ENCODE data around the gene CEP63.
"Not testable (repeated sequence)": the region's sequence is repeated elsewhere in the genome, so short reads cannot be mapped to it uniquely, and the experiment has no call there.

Gene CEP63

DNA sequence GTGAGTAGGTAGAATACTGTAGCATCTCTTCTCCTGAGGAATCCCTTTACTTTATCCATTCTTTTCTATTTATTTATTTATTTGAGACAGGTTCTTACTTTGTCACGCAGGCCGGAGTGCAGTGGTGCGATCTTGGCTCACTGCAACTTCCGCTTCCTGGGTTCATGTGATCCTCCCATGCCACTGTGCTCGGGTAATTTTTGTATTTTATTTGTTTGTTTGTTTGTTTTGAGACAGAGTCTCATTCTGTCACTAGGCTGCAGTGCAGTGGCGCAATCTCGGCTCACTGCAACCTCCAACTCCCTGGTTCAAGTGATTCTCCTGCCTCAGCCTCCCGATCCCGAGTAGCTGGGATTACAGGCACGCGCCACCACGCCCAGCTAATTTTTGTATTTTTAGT lies 58.9 kb downstream of the CEP63 start:
- H3K4me3 ChIP-seq (ENCODE audit: low read length in 2 of 2); H3K9me3 ChIP-seq (replicated peaks in 1 of 2; ENCODE audit: control insufficient read depth in 2 of 2, insufficient read depth in 1 of 2, low read depth in 1 of 2, low read length in 2 of 2); H3K79me1 ChIP-seq (ENCODE audit: low read depth, low read length); H3K27me3 ChIP-seq (ENCODE audit: control insufficient read depth in 3 of 3, insufficient read depth in 3 of 3, low read depth in 1 of 3, low read length in 3 of 3); H3K27ac ChIP-seq (replicated peaks; ENCODE audit: low read length); H2AFZ ChIP-seq (ENCODE audit: low read length); H3K4me2 ChIP-seq (ENCODE audit: insufficient read depth, low read length, poor library complexity, severe bottlenecking); H2BK15ac ChIP-seq (ENCODE audit: low read length); H3K23ac ChIP-seq (ENCODE audit: low read depth, low read length, poor library complexity); H2BK120ac ChIP-seq (ENCODE audit: low read depth, low read length); DNase-seq (ENCODE audit: low spot score); H4K91ac ChIP-seq (ENCODE audit: low read depth, low read length, poor library complexity); H3K18ac ChIP-seq (ENCODE audit: low read length); H3K4ac ChIP-seq (ENCODE audit: low read length); H3K14ac ChIP-seq (ENCODE audit: low read length); H3K4me1 ChIP-seq (ENCODE audit: control insufficient read depth in 2 of 2, insufficient read depth in 1 of 2, low read depth in 1 of 2, low read length in 2 of 2); H2AK5ac ChIP-seq (ENCODE audit: low read depth, low read length); H2BK12ac ChIP-seq (ENCODE audit: low read length); H4K8ac ChIP-seq (ENCODE audit: low read depth, low read length); H3K9ac ChIP-seq (ENCODE audit: low read depth, low read length, poor library complexity); H2BK5ac ChIP-seq (ENCODE audit: low read length): not testable (repeated sequence)
- H3K36me3 ChIP-seq (replicated peaks in 1 of 2; ENCODE audit: control insufficient read depth in 2 of 2, insufficient read depth in 2 of 2, low read length in 2 of 2) = peaks cover 3 to 46% of the 10 kb centered on the region in 2 donors
- no CpG with 5 or more reads among the region's 12 CpGs for WGBS, 2 donors (ENCODE audit: extremely low coverage in 2 of 2, insufficient read length in 2 of 2, insufficient replicate concordance in 1 of 2)

DNA sequence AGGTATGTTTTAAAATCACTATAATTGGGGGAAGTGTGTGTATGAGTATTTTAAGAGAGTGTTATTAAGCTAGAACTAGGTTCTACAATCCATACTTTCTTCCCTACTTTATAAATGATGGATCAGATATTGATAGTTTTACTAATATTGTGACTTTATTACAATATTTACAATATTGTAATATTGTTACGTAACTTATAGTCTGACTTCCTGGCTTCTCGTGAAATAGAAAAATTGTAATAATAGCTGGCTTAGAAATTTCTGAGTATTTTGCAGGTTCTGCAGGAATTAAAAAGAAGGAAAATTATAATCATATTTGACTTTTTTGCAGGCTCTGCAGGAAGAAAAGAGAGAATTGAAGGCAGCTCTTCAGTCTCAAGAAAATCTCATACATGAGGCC lies 60.0 kb downstream of the CEP63 start:
- Histone ChIP-seq H3K14ac (ENCODE audit: low read length) (no peak overlapping the region), H2BK12ac (ENCODE audit: low read length) (no peak overlapping the region), H3K4ac (ENCODE audit: low read length) (no peak overlapping the region), H3K9me3 (replicated peaks in 1 of 2; ENCODE audit: control insufficient read depth in 2 of 2, insufficient read depth in 1 of 2, low read depth in 1 of 2, low read length in 2 of 2) (no peaks in the 10 kb centered on the region), H3K4me1 (ENCODE audit: control insufficient read depth in 2 of 2, insufficient read depth in 1 of 2, low read depth in 1 of 2, low read length in 2 of 2) (no peaks in the 10 kb centered on the region), H3K18ac (ENCODE audit: low read length) (no peak overlapping the region), H3K9ac (ENCODE audit: low read depth, low read length, poor library complexity) (no peak overlapping the region), H3K27ac (replicated peaks; ENCODE audit: low read length) (no peak overlapping the region), H4K8ac (ENCODE audit: low read depth, low read length) (no peak overlapping the region), H2AK5ac (ENCODE audit: low read depth, low read length) (no peak overlapping the region), H2BK15ac (ENCODE audit: low read length) (no peak overlapping the region), H2BK5ac (ENCODE audit: low read length) (no peak overlapping the region), H2AFZ (ENCODE audit: low read length) (no peak overlapping the region), H3K4me3 (ENCODE audit: low read length in 2 of 2) (no peak overlapping the region), H3K4me2 (ENCODE audit: insufficient read depth, low read length, poor library complexity, severe bottlenecking) (no peak overlapping the region), H4K91ac (ENCODE audit: low read depth, low read length, poor library complexity) (no peak overlapping the region), H3K36me3 (replicated peaks in 1 of 2; ENCODE audit: control insufficient read depth in 2 of 2, insufficient read depth in 2 of 2, low read length in 2 of 2) (peaks cover 9 to 54% of the 10 kb centered on the region in 2 donors), H3K23ac (ENCODE audit: low read depth, low read length, poor library complexity) (no peak overlapping the region), H2BK120ac (ENCODE audit: low read depth, low read length) (no peak overlapping the region), H3K27me3 (ENCODE audit: control insufficient read depth in 3 of 3, insufficient read depth in 3 of 3, low read depth in 1 of 3, low read length in 3 of 3) (no peaks in the 10 kb centered on the region), H3K79me1 (ENCODE audit: low read depth, low read length) (no peaks in the 10 kb centered on the region)
- no peak for DNase-seq (ENCODE audit: low spot score)
- WGBS, 2 donors (ENCODE audit: extremely low coverage in 2 of 2, insufficient read length in 2 of 2, insufficient replicate concordance in 1 of 2) = no CpG with 5 or more reads among the region's 2 CpGs

DNA sequence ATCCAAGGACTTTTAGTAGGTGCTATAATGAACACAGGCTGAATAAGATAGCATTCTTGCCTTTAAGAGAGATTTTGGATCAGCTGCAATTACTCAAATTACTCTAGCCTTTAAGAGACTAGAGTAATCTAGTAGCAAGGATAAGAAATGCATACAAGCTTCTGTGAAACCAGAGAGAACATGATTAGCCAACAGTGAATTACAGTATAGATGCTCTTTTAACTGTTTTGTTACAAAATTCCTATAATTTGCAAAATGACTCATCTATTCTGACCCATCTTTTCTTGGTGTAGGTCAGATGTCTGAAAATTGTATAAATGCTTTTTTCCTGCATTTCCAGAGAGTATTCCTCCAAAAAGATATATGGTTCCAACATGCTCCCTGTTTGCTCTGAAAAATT lies 66.9 kb downstream of the CEP63 start:
- no peak overlapping the region for H3K18ac ChIP-seq (ENCODE audit: low read length)
- no peak overlapping the region for H2BK120ac ChIP-seq (ENCODE audit: low read depth, low read length)
- no peak overlapping the region for H3K27ac ChIP-seq (replicated peaks; ENCODE audit: low read length)
- no peaks in the 10 kb centered on the region for H3K9me3 ChIP-seq (replicated peaks in 1 of 2; ENCODE audit: control insufficient read depth in 2 of 2, insufficient read depth in 1 of 2, low read depth in 1 of 2, low read length in 2 of 2)
- H2AK5ac ChIP-seq (ENCODE audit: low read depth, low read length) = no peak overlapping the region
- H3K4me1 ChIP-seq (ENCODE audit: control insufficient read depth in 2 of 2, insufficient read depth in 1 of 2, low read depth in 1 of 2, low read length in 2 of 2) = no peaks in the 10 kb centered on the region
- H3K23ac ChIP-seq (ENCODE audit: low read depth, low read length, poor library complexity) = no peak overlapping the region
- H2AFZ ChIP-seq (ENCODE audit: low read length) = no peak overlapping the region
- DNase-seq (ENCODE audit: low spot score) = no peak
- no peak overlapping the region for H3K14ac ChIP-seq (ENCODE audit: low read length)
- H2BK15ac ChIP-seq (ENCODE audit: low read length) = no peak overlapping the region
- H4K91ac ChIP-seq (ENCODE audit: low read depth, low read length, poor library complexity) = no peak overlapping the region
- H2BK12ac ChIP-seq (ENCODE audit: low read length) = no peak overlapping the region
- H3K4me3 ChIP-seq (ENCODE audit: low read length in 2 of 2) = no peak overlapping the region
- no peak overlapping the region for H3K9ac ChIP-seq (ENCODE audit: low read depth, low read length, poor library complexity)
- no peak overlapping the region for H3K4ac ChIP-seq (ENCODE audit: low read length)
- peaks cover 8 to 57% of the 10 kb centered on the region in 2 donors for H3K36me3 ChIP-seq (replicated peaks in 1 of 2; ENCODE audit: control insufficient read depth in 2 of 2, insufficient read depth in 2 of 2, low read length in 2 of 2)
- no peak overlapping the region for H2BK5ac ChIP-seq (ENCODE audit: low read length)
- no peaks in the 10 kb centered on the region for H3K27me3 ChIP-seq (ENCODE audit: control insufficient read depth in 3 of 3, insufficient read depth in 3 of 3, low read depth in 1 of 3, low read length in 3 of 3)
- no peak overlapping the region for H3K4me2 ChIP-seq (ENCODE audit: insufficient read depth, low read length, poor library complexity, severe bottlenecking)
- H4K8ac ChIP-seq (ENCODE audit: low read depth, low read length) = no peak overlapping the region
- H3K79me1 ChIP-seq (ENCODE audit: low read depth, low read length) = no peaks in the 10 kb centered on the region

DNA sequence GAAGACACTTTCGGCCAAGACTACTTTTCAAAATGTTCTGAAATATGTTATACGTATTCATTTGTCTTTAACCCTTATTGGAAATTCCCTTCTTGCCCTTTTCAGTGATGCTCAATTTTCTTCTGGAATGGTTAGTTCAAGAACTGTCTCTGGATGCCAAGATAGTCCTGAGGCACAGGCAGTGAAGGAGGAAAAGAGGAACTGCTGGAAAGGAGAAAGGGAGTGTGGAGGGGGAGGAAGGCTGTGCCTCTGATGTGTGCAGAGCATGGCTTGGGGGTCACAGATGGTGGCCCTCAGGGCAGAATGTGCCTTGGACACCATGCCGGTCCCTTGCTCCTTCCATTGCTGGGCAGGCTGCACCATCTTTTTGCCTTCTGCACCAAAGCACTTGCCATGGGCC lies 73.7 kb downstream of the CEP63 start:
- WGBS, 2 donors (ENCODE audit: extremely low coverage in 2 of 2, insufficient read length in 2 of 2, insufficient replicate concordance in 1 of 2) = no CpG with 5 or more reads among the region's 3 CpGs

More for the DNA sequence above, 73.7 kb downstream of the CEP63 start:
- H4K8ac ChIP-seq (ENCODE audit: low read depth, low read length) = no peak overlapping the region
- H3K14ac ChIP-seq (ENCODE audit: low read length) = no peak overlapping the region
- H2BK12ac ChIP-seq (ENCODE audit: low read length) = no peak overlapping the region
- no peak overlapping the region for H3K4me2 ChIP-seq (ENCODE audit: insufficient read depth, low read length, poor library complexity, severe bottlenecking)
- H2AFZ ChIP-seq (ENCODE audit: low read length) = no peak overlapping the region
- no peaks in the 10 kb centered on the region for H3K79me1 ChIP-seq (ENCODE audit: low read depth, low read length)
- no peak overlapping the region for H2BK5ac ChIP-seq (ENCODE audit: low read length)
- peaks cover 5 to 36% of the 10 kb centered on the region in 2 donors for H3K36me3 ChIP-seq (replicated peaks in 1 of 2; ENCODE audit: control insufficient read depth in 2 of 2, insufficient read depth in 2 of 2, low read length in 2 of 2)
- no peaks in the 10 kb centered on the region for H3K27me3 ChIP-seq (ENCODE audit: control insufficient read depth in 3 of 3, insufficient read depth in 3 of 3, low read depth in 1 of 3, low read length in 3 of 3)
- H4K91ac ChIP-seq (ENCODE audit: low read depth, low read length, poor library complexity) = no peak overlapping the region
- no peak overlapping the region for H3K4ac ChIP-seq (ENCODE audit: low read length)
- H3K4me1 ChIP-seq (ENCODE audit: control insufficient read depth in 2 of 2, insufficient read depth in 1 of 2, low read depth in 1 of 2, low read length in 2 of 2) = no peaks in the 10 kb centered on the region
- no peak overlapping the region for H2AK5ac ChIP-seq (ENCODE audit: low read depth, low read length)
- H3K23ac ChIP-seq (ENCODE audit: low read depth, low read length, poor library complexity) = peak overlapping the region; percentile 82
- no peak for DNase-seq (ENCODE audit: low spot score)
- no peak overlapping the region for H3K18ac ChIP-seq (ENCODE audit: low read length)
- no peak overlapping the region for H2BK15ac ChIP-seq (ENCODE audit: low read length)
- no peak overlapping the region for H2BK120ac ChIP-seq (ENCODE audit: low read depth, low read length)
- no peak overlapping the region for H3K27ac ChIP-seq (replicated peaks; ENCODE audit: low read length)
- no peaks in the 10 kb centered on the region for H3K9me3 ChIP-seq (replicated peaks in 1 of 2; ENCODE audit: control insufficient read depth in 2 of 2, insufficient read depth in 1 of 2, low read depth in 1 of 2, low read length in 2 of 2)
- H3K9ac ChIP-seq (ENCODE audit: low read depth, low read length, poor library complexity) = peak overlapping the region; percentile 80
- no peak overlapping the region for H3K4me3 ChIP-seq (ENCODE audit: low read length in 2 of 2)

Data from neuronal stem cell (in vitro differentiated cells).